ENCODE data around the gene ORAI1.
"Not testable (repeated sequence)": the region's sequence is repeated elsewhere in the genome, so short reads cannot be mapped to it uniquely, and the experiment has no call there.

DNA sequence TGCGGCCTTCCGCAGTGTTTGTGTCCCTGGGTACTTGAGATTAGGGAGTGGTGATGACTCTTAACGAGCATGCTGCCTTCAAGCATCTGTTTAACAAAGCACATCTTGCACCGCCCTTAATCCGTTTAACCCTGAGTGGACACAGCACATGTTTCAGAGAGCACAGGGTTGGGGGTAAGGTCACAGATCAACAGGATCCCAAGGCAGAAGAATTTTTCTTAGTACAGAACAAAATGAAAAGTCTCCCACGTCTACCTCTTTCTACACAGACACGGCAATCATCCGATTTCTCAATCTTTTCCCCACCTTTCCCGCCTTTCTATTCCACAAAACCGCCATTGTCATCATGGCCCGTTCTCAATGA, 7.5 kb downstream of the ORAI1 start:
- TF ChIP-seq EZH2 (IDR thresholded peaks at IDR 0.05; ENCODE audit: insufficient read depth, poor library complexity, severe bottlenecking); EZH2phosphoT487 (IDR thresholded peaks at IDR 0.05; ENCODE audit: insufficient read depth, low read depth): not testable (repeated sequence)
